HL-60 (cell line): ENCODE measurements around the gene TFR2.

Source experiments
- DNase-seq, 2 experiments: peaks; one replicate each; pipeline ENCODE4 v3.0.0-alpha.2; 2010 to 2020; ENCODE audit warnings: low read depth in 1 of 2, low spot score in 1 of 2
- H3K27ac ChIP-seq: fragments of 250-450 bp; sonication (Bioruptor Pico); replicated peaks from 2 replicates; pipeline ENCODE4 v1.5.1; 2020; ENCODE audit warnings: mild to moderate bottlenecking, moderate library complexity
- H3K27me3 ChIP-seq: fragments of 250-450 bp; sonication (Bioruptor Pico); 2 replicates; pipeline ENCODE4 v1.5.1; 2021; ENCODE audit warnings: mild to moderate bottlenecking, moderate library complexity; ENCODE audit not compliant: insufficient read depth, poor library complexity, severe bottlenecking
- H3K4me3 ChIP-seq: replicated peaks from 2 replicates; pipeline ENCODE4 v1.5.1; 2011; ENCODE audit warnings: mild to moderate bottlenecking, control low read depth, low read length; ENCODE audit not compliant: insufficient read depth
- GABPA ChIP-seq: IDR thresholded peaks from 2 replicates; pipeline ENCODE4 v1.6.1; 2012; ENCODE audit warnings: low read depth
- POLR2AphosphoS5 ChIP-seq: IDR thresholded peaks from 2 replicates; pipeline ENCODE4 v1.6.1; 2012; ENCODE audit warnings: low read depth
- REST ChIP-seq: IDR thresholded peaks from 2 replicates; pipeline ENCODE4 v1.6.1; 2012; ENCODE audit warnings: low read depth; ENCODE audit not compliant: insufficient replicate concordance
- SPI1 ChIP-seq: IDR thresholded peaks from 2 replicates; pipeline ENCODE4 v1.6.1; 2012; ENCODE audit warnings: low read depth, mild to moderate bottlenecking, borderline replicate concordance
- TF ChIP-seq, protein P1 (sequence below): IDR thresholded peaks from one replicate; pipeline ENCODE4 v1.5.1; 2011; ENCODE audit warnings: low read length, control low read depth, inconsistent platforms; ENCODE audit not compliant: insufficient read depth

Gene TFR2

DNA sequence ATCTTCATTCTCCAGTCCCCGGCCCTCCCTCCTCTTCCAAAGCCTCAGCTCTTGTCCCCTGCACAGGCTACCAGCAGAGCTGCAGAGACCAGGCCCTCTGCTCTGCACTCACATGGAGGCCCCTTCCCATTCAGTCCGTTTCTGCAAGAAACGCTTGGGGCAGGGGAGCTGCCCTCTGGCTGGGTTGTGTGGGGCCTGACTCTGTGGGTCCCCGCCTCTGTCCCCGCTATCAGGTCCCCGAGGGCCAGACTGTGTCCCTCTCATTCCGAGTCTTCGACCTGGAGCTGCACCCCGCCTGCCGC, 37.7 kb downstream of the TFR2 start:
- H3K27me3 ChIP-seq: no peaks in the 10 kb centered on the region
- TF ChIP-seq GABPA (no peak), SPI1 (no peak), REST (no peak), POLR2AphosphoS5 (no peak)
- TF ChIP-seq, protein P1, sequence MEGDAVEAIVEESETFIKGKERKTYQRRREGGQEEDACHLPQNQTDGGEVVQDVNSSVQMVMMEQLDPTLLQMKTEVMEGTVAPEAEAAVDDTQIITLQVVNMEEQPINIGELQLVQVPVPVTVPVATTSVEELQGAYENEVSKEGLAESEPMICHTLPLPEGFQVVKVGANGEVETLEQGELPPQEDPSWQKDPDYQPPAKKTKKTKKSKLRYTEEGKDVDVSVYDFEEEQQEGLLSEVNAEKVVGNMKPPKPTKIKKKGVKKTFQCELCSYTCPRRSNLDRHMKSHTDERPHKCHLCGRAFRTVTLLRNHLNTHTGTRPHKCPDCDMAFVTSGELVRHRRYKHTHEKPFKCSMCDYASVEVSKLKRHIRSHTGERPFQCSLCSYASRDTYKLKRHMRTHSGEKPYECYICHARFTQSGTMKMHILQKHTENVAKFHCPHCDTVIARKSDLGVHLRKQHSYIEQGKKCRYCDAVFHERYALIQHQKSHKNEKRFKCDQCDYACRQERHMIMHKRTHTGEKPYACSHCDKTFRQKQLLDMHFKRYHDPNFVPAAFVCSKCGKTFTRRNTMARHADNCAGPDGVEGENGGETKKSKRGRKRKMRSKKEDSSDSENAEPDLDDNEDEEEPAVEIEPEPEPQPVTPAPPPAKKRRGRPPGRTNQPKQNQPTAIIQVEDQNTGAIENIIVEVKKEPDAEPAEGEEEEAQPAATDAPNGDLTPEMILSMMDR: no peak
- no peak overlapping the region for H3K27ac ChIP-seq
- peak overlapping the region; percentile 66 for H3K4me3 ChIP-seq
- DNase-seq: no peak

DNA sequence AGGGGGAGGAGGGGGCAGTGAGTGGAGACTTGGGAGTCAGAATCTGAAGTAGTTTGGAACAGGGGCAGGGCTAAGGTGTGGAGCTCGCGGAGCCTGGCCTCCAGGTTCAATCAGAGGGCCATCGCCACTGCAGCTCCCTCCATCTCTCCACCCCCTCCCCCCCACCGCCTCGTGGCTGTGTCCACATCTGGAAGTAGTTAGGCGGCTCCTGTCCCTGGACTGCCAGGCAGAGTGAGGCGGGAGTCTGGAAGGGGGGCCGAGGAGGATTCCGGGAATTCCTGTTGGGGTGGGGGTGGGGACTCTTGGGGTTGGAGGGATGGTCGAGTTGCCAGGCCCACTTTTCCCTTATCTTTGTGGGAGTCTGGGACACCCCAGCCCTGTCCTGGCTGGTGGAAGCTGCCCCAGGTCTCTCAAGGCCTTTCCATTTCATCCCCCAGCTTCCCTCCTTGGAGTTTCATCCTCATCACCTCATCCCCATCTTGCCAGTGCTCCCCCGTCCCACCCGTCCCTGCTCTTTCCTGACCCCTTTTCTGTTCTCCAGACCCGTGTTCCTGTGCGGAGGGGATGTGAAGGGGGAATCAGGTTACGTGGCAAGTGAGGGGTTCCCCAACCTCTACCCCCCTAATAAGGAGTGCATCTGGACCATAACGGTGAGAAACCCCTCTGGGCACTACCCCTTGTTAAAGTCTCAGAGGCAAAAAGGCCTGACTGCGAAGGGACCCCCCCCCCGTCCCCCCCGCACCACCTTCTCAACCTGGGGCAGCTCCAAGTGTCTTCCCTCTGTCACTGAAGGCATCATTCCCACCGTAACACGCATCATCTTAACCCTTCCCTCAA, 38.2 kb downstream of the TFR2 start:
- TF ChIP-seq SPI1 (no peak), REST (no peak), POLR2AphosphoS5 (no peak), GABPA (no peak)
- TF ChIP-seq, protein P1: no peak
- Histone ChIP-seq H3K27ac (no peak overlapping the region), H3K27me3 (no peaks in the 10 kb centered on the region), H3K4me3 (no peak overlapping the region)
- DNase-seq: no peak

- no peak overlapping the region for H3K27ac ChIP-seq
- no peak overlapping the region for H3K4me3 ChIP-seq
- no peak for DNase-seq
- no peak for TF ChIP-seq GABPA
- no peak for TF ChIP-seq REST
- TF ChIP-seq, protein P1: no peak
- TF ChIP-seq POLR2AphosphoS5: no peak
- no peak for TF ChIP-seq SPI1
- H3K27me3 ChIP-seq: no peaks in the 10 kb centered on the region
Measured at GRCh38 chr7:100600730-100601038, 40.7 kb downstream of the TFR2 start.
